Measurements from ENCODE around the gene ORM1. TPM values are rescaled to one million over a fixed set of nuclear protein-coding genes. Genes with fewer than 3 reads are reported as not detected.

ORM1 gene
- total and polyA plus RNA-seq, 7 experiments from 2014 or later: 0.29 TPM; not detected in 6

DNA sequence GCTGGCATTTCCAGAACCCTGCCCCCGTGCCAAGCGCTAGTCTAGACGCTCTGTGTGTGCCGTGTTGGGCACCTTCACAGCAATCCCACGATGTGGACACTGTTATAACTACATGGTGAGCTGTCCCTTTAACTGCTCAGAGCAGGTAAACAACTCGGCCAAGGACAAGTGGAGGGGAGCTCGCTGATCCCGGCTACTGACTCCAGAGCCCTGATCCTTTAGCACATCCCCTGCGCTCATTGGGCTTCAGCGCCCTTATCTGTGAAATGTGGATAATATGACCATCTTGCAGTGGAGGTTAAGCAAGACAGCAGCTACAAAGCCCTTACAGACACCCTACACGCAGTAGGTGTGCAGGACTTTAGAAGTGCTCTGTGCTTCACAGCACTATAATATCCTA, 23.2 kb downstream of the ORM1 start:
- H3K36me3 ChIP-seq (ENCODE audit: control insufficient read depth in 2 of 3, insufficient read depth in 3 of 3, low read length in 3 of 3): peaks cover 62 to 97% (median 81%) of the 10 kb centered on the region in 3 experiments
- H3K4me1 ChIP-seq (ENCODE audit: control insufficient read depth in 2 of 2, insufficient read depth in 2 of 2, low read length in 2 of 2): peaks cover 16 to 19% of the 10 kb centered on the region in 2 donors
- no peak overlapping the region for H3K4me3 ChIP-seq (ENCODE audit: low read length)
- Mint-ChIP-seq H3K9me3 (no peaks in the 10 kb centered on the region), H3K27me3 (no peaks in the 10 kb centered on the region), H3K4me3 (no peak overlapping the region), H3K4me1 (peaks cover 20 to 54% (median 47%) of the 10 kb centered on the region in 7 donors), H3K36me3 (peaks cover 15 to 62% (median 43%) of the 10 kb centered on the region in 5 donors), H3K27ac (peak overlapping the region in 6 of 9 donors; percentile 17 to 63 (median 31))
- intact Hi-C loops (cut with micrococcal nuclease): no loop called here
- ChIA-PET POLR2A (interaction anchor here (33.8 kb wide), 1 partner anchor 45 kb away, joined by 978 read pairs; the partner anchor contains the start of gene AKNA), CTCF (no interaction called here)
- H3K27ac ChIP-seq (ENCODE audit: low read depth, low read length): peak overlapping the region; percentile 10
- DNase-seq: no peak
- H3K9me3 ChIP-seq (ENCODE audit: control insufficient read depth in 2 of 3, low read length in 3 of 3): no peaks in the 10 kb centered on the region
- no peak for ATAC-seq
- H3K27me3 ChIP-seq (ENCODE audit: control insufficient read depth in 2 of 2, insufficient read depth in 2 of 2, low read length in 2 of 2): no peaks in the 10 kb centered on the region

DNA sequence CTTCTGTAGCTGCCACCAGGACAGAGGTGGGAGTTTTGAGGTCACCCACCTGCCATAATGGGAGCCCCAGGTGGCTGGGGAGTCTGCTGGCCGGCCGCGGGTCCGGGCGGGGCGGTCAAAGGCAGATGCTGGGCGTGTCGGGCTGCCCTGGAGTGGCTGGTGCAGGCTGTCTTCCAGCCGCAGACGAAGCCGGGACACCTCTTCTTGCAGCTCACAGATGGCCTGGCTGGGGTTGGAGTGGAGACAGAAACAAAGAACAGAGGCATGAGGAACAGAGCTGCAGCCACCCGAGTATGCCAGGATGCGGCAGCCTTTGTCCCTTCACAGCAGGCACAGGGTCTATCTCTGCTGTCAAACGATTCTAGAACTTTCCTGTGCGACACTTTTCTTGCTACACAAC, 24.8 kb downstream of the ORM1 start:
- Mint-ChIP-seq H3K27me3 (no peaks in the 10 kb centered on the region), H3K36me3 (peaks cover 11 to 60% (median 44%) of the 10 kb centered on the region in 5 donors), H3K9me3 (no peaks in the 10 kb centered on the region), H3K4me3 (no peak overlapping the region), H3K27ac (peak overlapping the region; percentile 38 to 96 (median 88)), H3K4me1 (peaks cover 26 to 60% (median 50%) of the 10 kb centered on the region in 7 donors)
- intact Hi-C loops (cut with micrococcal nuclease): loop anchor here in 1 of 2 donors (2.0 kb wide), 2 partner anchors 15 to 51 kb away; no protein-coding TSS in a partner anchor
- no peak overlapping the region for H3K4me3 ChIP-seq (ENCODE audit: low read length)
- ATAC-seq: no peak
- H3K27ac ChIP-seq (ENCODE audit: low read depth, low read length): peak overlapping the region; percentile 70
- POLR2A ChIA-PET: interaction anchor here (0.9 to 33.8 kb wide), 4 partner anchors 20 to 263 kb away, joined by 3 to 978 read pairs (median 10); partner anchors contain the start of genes AKNA and TMEM268
- CTCF ChIA-PET: no interaction called here
- peaks cover 62 to 97% (median 75%) of the 10 kb centered on the region in 3 experiments for H3K36me3 ChIP-seq (ENCODE audit: control insufficient read depth in 2 of 3, insufficient read depth in 3 of 3, low read length in 3 of 3)
- H3K9me3 ChIP-seq (ENCODE audit: control insufficient read depth in 2 of 3, low read length in 3 of 3): no peaks in the 10 kb centered on the region
- no peaks in the 10 kb centered on the region for H3K27me3 ChIP-seq (ENCODE audit: control insufficient read depth in 2 of 2, insufficient read depth in 2 of 2, low read length in 2 of 2)
- no peak for DNase-seq
- H3K4me1 ChIP-seq (ENCODE audit: control insufficient read depth in 2 of 2, insufficient read depth in 2 of 2, low read length in 2 of 2): peaks cover 21 to 22% of the 10 kb centered on the region in 2 donors

GRCh38 chr9:114348261-114348905, 25.5 kb downstream of the ORM1 start:
- CTCF ChIA-PET: no interaction called here
- no peak overlapping the region for H3K4me3 Mint-ChIP-seq
- Histone ChIP-seq H3K27me3 (ENCODE audit: control insufficient read depth in 2 of 2, insufficient read depth in 2 of 2, low read length in 2 of 2) (no peaks in the 10 kb centered on the region), H3K4me3 (ENCODE audit: low read length) (no peak overlapping the region), H3K9me3 (ENCODE audit: control insufficient read depth in 2 of 3, low read length in 3 of 3) (no peaks in the 10 kb centered on the region), H3K27ac (ENCODE audit: low read depth, low read length) (peak overlapping the region; percentile 70), H3K36me3 (ENCODE audit: control insufficient read depth in 2 of 3, insufficient read depth in 3 of 3, low read length in 3 of 3) (peaks cover 64 to 97% (median 74%) of the 10 kb centered on the region in 3 experiments), H3K4me1 (ENCODE audit: control insufficient read depth in 2 of 2, insufficient read depth in 2 of 2, low read length in 2 of 2) (peaks cover 22% of the 10 kb centered on the region in 2 donors)
- no peaks in the 10 kb centered on the region for H3K9me3 Mint-ChIP-seq
- H3K27ac Mint-ChIP-seq: peak overlapping the region; percentile 68 to 98 (median 90)
- POLR2A ChIA-PET: interaction anchor here (0.6 to 33.8 kb wide), 4 partner anchors 17 to 263 kb away, joined by 3 to 978 read pairs (median 10); partner anchors contain the start of genes AKNA and TMEM268
- H3K36me3 Mint-ChIP-seq: peaks cover 11 to 53% (median 42%) of the 10 kb centered on the region in 5 donors
- ATAC-seq (no peak), DNase-seq (no peak)
- peaks cover 26 to 61% (median 46%) of the 10 kb centered on the region in 7 donors for H3K4me1 Mint-ChIP-seq
- intact Hi-C loops (cut with micrococcal nuclease): loop anchor here in 1 of 2 donors (2.0 kb wide), 2 partner anchors 14 to 50 kb away; no protein-coding TSS in a partner anchor
- no peaks in the 10 kb centered on the region for H3K27me3 Mint-ChIP-seq

DNA sequence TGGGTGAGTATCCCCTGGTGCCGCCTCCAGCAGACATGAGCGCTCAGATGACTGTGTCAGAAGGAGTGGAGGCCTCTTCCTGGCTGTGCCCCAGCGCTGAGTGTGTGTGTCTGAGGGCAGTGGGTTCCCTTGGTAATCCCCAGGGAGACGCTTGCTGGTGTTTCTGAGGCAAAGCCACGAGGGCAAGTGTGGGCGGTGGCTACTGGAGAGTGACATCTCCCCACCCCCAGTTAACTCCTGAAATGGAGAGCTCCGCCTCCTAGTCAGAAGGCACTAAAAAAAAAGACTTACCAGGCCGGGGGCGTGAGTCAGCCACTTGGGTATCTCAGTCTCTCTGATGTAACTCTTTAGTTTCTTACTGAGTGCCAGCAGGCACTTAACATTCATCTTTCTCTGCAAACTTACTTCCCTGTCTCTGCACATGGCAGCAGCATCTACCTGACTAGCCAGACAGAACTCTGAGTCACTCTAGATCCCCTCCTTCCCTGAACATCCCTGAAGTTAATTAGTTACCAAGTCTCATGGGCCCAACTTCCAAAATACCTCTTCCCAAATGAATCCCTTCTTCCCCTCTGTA, 26.1 kb downstream of the ORM1 start:
- POLR2A ChIA-PET: interaction anchor here (3.8 to 33.8 kb wide), 2 partner anchors 23 to 42 kb away, joined by 17 to 978 read pairs; partner anchors contain the start of gene AKNA
- H3K36me3 Mint-ChIP-seq: peaks cover 11 to 50% (median 37%) of the 10 kb centered on the region in 5 donors
- no peaks in the 10 kb centered on the region for H3K9me3 Mint-ChIP-seq
- CTCF ChIA-PET: no interaction called here
- intact Hi-C loops (cut with micrococcal nuclease): loop anchor here (1.0 to 2.0 kb wide), 6 partner anchors 14 to 50 kb away; no protein-coding TSS in a partner anchor
- H3K27ac Mint-ChIP-seq: peak overlapping the region; percentile 79 to 98 (median 90)
- H3K4me1 ChIP-seq (ENCODE audit: control insufficient read depth in 2 of 2, insufficient read depth in 2 of 2, low read length in 2 of 2): peaks cover 22 to 24% of the 10 kb centered on the region in 2 donors
- peak; percentile 85 for ATAC-seq
- no peak overlapping the region for H3K4me3 ChIP-seq (ENCODE audit: low read length)
- no peaks in the 10 kb centered on the region for H3K27me3 Mint-ChIP-seq
- no peaks in the 10 kb centered on the region for H3K27me3 ChIP-seq (ENCODE audit: control insufficient read depth in 2 of 2, insufficient read depth in 2 of 2, low read length in 2 of 2)
- H3K27ac ChIP-seq (ENCODE audit: low read depth, low read length): peak overlapping the region; percentile 70
- DNase-seq: peak in 3 of 9 donors; percentile 18 to 83 (median 62)
- no peaks in the 10 kb centered on the region for H3K9me3 ChIP-seq (ENCODE audit: control insufficient read depth in 2 of 3, low read length in 3 of 3)
- H3K4me3 Mint-ChIP-seq: peak overlapping the region in 8 of 10 donors; percentile 29 to 65 (median 50)
- H3K36me3 ChIP-seq (ENCODE audit: control insufficient read depth in 2 of 3, insufficient read depth in 3 of 3, low read length in 3 of 3): peaks cover 64 to 96% (median 73%) of the 10 kb centered on the region in 3 experiments
- peaks cover 23 to 60% (median 43%) of the 10 kb centered on the region in 7 donors for H3K4me1 Mint-ChIP-seq

DNA sequence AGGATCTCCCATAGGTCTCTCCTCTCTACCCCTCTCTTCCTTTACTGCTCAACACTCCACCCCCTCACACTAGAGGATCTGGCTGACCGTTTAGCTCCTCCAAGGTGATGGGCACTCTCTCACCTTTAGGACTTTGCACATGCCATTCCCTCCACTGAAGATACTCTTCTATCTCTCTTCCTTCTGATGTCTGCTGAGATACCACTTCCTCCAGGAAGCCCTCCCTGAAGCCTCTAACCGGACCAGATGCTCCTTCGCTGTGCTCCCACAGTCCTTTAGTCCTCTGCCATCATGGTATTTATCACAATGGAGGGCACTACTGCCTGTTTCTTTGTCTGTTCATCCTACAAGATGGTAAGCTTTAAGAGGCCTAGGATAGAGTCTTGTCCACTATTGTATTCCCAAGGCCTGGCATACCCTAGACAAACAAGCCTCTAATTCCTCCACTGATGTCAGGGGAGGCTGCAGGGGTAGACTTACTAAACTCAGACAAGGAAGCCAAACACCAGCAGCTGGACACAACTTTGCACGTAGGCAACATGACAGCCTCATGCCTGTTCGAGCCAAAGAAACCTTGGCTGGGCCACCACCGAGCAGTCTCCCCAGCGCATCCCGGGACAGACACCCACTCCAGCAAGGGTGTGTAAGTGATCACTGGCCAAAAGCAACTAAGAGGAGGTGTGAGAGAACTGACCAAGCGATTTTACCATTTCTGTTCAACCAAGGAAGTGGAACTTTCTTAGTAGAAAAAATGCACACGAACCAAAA, 27.0 kb downstream of the ORM1 start:
- ChIA-PET CTCF (interaction anchor here (0.6 to 1.1 kb wide), 2 partner anchors 39 to 157 kb away, joined by 3 to 4 read pairs; no protein-coding TSS in a partner anchor), POLR2A (interaction anchor here (0.7 to 33.8 kb wide), 6 partner anchors 8 to 41 kb away, joined by 3 to 978 read pairs (median 5); partner anchors contain the start of gene AKNA)
- peaks cover 21 to 55% (median 44%) of the 10 kb centered on the region in 7 donors for H3K4me1 Mint-ChIP-seq
- Histone ChIP-seq H3K4me3 (ENCODE audit: low read length) (no peak overlapping the region), H3K27me3 (ENCODE audit: control insufficient read depth in 2 of 2, insufficient read depth in 2 of 2, low read length in 2 of 2) (no peaks in the 10 kb centered on the region), H3K36me3 (ENCODE audit: control insufficient read depth in 2 of 3, insufficient read depth in 3 of 3, low read length in 3 of 3) (peaks cover 56 to 89% (median 64%) of the 10 kb centered on the region in 3 experiments), H3K27ac (ENCODE audit: low read depth, low read length) (peak overlapping the region; percentile 70), H3K4me1 (ENCODE audit: control insufficient read depth in 2 of 2, insufficient read depth in 2 of 2, low read length in 2 of 2) (peaks cover 22 to 24% of the 10 kb centered on the region in 2 donors), H3K9me3 (ENCODE audit: control insufficient read depth in 2 of 3, low read length in 3 of 3) (no peaks in the 10 kb centered on the region)
- H3K27ac Mint-ChIP-seq: peak overlapping the region; percentile 79 to 98 (median 90)
- H3K27me3 Mint-ChIP-seq: no peaks in the 10 kb centered on the region
- DNase-seq: no peak
- peak overlapping the region in 7 of 10 donors; percentile 21 to 61 (median 48) for H3K4me3 Mint-ChIP-seq
- peaks cover 11 to 43% (median 33%) of the 10 kb centered on the region in 5 donors for H3K36me3 Mint-ChIP-seq
- ATAC-seq: no peak
- no peaks in the 10 kb centered on the region for H3K9me3 Mint-ChIP-seq
- intact Hi-C loops (cut with micrococcal nuclease): loop anchor here (1.0 to 2.0 kb wide), 6 partner anchors 13 to 49 kb away; no protein-coding TSS in a partner anchor
